ENCODE measurements around the gene GALNS.
"Not testable (repeated sequence)": the region's sequence is repeated elsewhere in the genome, so short reads cannot be mapped to it uniquely, and the experiment has no call there.

Gene GALNS

GRCh38 chr16:88805340-88805715, 51.4 kb downstream of the GALNS start:
- no peak for DNase-seq (ENCODE audit: low spot score)

- DNase-seq (ENCODE audit: low spot score), result no peak
Observed at GRCh38 chr16:88804552-88805339, 52.0 kb downstream of the GALNS start.

DNA sequence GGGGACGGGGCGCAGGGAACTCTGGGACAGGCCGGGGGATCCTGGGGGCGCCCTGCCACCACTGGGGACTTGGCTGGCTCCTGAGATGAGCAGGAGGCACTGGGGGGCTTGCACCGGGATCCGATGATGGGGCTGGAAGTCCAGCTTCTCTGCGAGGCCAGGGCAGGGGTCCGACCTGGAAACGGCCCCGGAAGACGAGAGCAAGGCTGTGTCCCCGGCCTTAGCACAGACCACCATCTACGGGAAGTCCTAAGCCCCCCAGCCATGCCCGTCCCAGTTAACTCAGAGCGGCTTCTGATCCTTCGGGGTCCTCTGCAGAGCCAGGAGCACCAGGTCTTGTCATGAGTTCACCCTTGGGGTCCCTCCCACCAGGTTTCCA, 52.6 kb downstream of the GALNS start:
- DNase-seq (ENCODE audit: low spot score), result no peak

DNA sequence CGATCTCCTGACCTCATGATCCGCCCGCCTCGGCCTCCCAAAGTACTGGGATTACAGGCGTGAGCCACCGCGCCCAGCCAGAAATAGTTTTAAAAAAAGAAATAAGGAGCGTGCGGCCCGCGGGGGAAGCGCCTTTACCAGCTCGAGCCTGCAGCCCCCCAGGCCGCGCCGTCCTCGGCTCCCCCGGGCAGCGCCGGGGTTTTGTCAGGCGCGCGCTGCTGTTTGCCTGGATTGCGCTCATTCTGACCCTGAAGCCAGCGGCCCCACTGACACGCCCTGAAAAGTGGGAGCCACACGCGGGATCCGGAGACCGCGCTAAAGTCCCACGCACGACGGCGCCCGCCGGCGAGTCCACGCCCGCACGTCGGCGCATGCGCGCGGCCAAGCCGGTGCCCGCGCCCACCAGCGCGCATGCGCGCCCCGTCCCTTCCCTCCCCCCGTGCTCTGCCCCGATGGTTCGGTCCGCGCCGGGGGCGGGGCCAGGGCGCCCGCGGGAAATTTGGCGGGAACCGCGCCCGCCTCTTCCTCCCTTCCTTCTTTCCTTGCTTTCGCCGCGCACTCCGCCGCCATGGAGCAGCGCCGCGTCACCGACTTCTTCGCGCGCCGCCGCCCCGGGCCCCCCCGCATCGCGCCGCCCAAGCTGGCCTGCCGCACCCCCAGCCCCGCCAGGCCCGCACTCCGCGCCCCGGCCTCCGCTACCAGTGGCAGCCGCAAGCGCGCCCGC, 53.3 kb downstream of the GALNS start, which contains the start of gene CDT1:
Gene CDT1, plus strand, starts transcription at position 526 of the 724 bp plus-strand sequence. Its CDS starts 43 bp downstream, at position 569.
- peak; percentile 64 for DNase-seq (ENCODE audit: low spot score)

DNA sequence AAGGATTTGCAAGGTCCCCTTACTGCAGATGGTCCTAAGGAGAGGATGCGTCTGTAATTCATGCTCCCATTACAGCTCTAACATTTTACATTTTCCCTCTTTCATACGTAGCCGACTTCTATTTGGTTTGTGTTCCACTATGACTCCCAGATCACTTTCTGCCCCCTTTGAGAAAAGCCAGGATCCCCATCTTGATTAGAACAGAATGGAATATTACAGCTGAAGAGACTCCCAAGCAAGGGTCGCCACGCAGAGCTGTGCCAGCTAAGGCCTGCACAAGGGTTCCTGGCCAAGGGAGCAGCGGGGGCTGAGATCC, 56.5 kb downstream of the GALNS start:
- no peak for DNase-seq (ENCODE audit: low spot score)

DNA sequence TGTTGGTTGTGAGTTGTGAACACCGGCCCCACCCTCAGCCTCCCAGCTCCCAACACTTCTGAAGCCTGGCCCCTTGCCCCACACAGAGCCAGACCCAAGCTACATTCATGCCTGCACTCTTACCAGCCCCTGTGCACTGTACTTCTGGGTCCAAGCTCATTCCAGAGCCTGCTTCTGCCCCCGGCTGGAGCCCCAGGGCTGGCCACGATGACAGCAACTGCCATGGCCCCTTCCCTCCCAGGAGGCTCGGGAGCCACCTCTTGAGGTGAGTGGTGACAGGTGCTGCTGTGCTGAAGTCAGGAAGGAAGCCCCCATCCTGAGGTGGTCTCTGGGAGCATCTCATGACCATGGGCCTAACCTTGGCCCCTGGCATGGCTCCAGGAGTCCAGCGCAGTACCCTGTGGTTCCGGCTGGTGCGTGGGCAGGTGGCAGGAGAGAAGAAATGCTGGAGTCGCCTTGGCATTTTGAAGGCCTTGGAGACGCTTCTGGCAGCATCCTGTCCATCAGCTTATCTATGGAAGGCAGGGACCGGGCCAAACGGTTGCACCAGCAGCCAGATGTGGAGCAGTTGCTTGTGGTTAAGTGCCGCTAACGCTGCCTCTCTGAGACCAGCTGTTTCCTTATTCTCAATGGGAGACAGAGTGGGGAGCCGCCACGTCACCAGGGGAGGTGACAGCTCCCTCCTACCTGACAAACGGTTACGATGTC, 57.0 kb downstream of the GALNS start:
- DNase-seq (ENCODE audit: low spot score), result no peak

GRCh38 chr16:88798772-88799455, 57.8 kb downstream of the GALNS start:
- no peak for DNase-seq (ENCODE audit: low spot score)

- DNase-seq (ENCODE audit: low spot score), result no peak
Observed at GRCh38 chr16:88798073-88798472, 58.7 kb downstream of the GALNS start.

GRCh38 chr16:88796278-88796677, 60.5 kb downstream of the GALNS start:
- DNase-seq (ENCODE audit: low spot score), result no peak

DNA sequence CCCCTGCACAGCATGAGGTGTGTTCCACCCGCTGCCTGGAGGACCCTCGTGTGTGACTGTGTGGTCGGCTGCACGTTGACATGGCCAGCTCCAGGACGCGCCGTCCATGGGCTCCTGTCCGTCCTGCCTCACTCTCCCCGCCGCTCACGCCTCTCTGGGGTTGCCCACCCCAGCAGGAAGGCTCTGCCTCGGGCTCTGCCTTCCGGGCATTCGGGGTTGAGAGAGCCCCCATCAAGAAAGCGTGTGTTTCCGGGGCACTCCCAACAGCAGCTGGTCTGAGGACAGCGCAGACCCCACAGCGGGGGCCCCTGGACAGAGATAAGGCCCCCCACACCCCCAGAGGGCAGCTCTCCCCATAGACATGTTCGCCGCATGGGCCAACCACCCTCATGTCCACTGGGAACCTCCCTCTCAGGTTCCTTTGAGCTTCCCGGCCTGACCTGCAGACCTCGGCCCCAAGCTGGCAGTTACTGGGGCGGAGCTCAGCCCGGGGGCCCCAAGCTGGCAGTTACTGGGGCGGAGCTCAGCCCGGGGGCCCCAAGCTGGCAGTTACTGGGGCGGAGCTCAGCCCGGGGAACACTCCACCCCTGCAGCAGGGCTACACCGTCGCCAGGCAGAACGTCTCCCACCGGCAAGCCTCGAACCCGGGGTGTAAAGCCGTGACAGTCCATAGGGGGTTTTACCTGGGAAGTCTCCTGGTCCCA, 63.3 kb downstream of the GALNS start:
- DNase-seq (ENCODE audit: low spot score), result no peak

DNA sequence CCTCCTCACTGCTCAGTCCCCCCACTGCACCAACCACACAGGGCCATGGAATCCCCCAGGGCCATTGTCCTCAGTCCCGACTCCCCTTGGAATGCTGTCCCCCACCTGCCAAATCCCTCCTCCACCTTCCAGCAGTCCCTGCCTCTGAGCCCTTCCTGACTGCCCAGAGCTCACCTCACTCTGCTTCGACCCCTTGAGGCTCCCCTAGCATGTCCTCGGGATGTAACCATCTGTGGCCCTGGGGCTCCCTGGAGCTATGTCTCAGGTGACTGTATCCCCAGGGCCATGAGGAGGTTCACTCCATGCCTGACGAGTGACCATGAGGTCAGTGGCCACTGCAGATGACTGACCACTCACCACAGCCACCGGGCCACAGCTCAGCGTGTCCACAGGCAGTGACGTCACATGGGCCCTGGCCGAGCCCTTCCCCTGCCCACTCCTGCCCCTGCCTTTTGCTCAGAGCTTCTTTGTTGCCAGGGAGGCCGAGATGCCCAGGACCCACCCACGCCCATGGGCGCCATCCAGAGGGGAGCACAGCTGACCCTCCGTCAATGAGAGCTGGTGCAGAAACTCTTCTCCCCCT, 64.0 kb downstream of the GALNS start:
- no peak for DNase-seq (ENCODE audit: low spot score)

GRCh38 chr16:88792078-88792550, 64.6 kb downstream of the GALNS start:
- DNase-seq (ENCODE audit: low spot score), result no peak

DNA sequence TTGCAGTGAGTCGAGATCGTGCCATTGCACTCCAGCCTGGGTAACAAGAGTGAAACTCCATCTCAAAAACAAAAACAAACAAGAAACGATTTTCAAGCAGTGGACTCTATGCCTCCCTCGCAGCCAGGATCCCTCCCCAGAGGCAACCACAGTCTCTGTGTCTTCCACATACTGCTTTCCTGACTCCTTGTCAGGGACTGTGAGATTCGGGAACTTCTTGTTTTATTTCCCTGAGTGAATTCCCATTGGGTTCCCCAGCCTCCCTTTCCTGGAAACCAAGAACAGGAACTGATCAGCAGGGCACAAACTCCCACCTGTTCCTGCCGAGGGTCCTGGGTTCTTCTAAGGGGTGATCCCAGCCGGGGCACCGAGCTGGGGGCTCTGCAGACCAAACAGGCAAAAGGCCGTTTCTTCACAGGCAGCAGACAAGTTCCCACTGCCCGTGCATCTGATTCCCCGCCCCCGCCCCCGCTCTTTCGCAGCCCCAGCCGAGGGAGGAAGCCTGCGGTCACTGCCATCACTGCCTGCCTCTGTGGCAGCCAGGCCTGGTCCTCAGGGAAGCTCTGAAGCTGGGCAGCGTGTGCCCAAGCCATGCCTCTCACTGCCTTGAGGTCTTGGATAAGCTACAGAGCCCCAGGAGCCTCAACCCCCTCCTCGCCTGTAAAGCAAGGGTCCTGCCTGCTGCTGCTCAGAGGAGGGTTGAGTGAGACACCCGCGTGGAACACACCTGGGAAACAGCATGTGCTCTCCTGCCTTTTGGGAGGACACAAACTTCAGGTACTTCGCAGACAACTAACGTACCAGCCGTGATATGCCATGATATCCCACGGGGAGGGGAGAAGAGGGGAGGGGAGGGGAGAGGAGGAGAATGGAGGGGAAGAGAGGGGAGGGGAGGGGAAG, 66.2 kb downstream of the GALNS start:
- no peak for DNase-seq (ENCODE audit: low spot score)

- DNase-seq (ENCODE audit: low spot score), result no peak
Observed at GRCh38 chr16:88789594-88789993, 67.2 kb downstream of the GALNS start.

- DNase-seq (ENCODE audit: low spot score), result not testable (repeated sequence)
Observed at GRCh38 chr16:88788749-88789148, 68.0 kb downstream of the GALNS start.

GRCh38 chr16:88787579-88788314, 69.0 kb downstream of the GALNS start:
- DNase-seq (ENCODE audit: low spot score), result no peak

GRCh38 chr16:88785106-88785924, 71.4 kb downstream of the GALNS start, which contains the start of gene PIEZO1:
Gene PIEZO1 (minus strand): TSS chr16:88785220. CDS start chr16:88784964, 256 bp downstream.
- DNase-seq (ENCODE audit: low spot score), result no peak

DNA sequence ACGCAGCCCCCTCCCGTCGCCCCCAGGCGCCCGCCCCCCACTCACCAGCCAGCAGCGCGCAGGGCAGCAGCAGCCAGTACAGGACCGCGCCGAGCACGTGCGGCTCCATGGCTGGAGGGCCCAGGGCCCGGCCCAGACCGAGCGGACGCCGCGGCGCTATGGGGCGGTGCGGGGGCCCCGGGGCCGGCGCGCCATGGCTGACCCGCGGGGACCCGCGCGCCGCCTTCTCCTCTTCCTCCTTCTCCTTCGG, 72.0 kb downstream of the GALNS start:
- DNase-seq (ENCODE audit: low spot score), result no peak
